ENCODE measurements around the gene DCLK1.

DNA sequence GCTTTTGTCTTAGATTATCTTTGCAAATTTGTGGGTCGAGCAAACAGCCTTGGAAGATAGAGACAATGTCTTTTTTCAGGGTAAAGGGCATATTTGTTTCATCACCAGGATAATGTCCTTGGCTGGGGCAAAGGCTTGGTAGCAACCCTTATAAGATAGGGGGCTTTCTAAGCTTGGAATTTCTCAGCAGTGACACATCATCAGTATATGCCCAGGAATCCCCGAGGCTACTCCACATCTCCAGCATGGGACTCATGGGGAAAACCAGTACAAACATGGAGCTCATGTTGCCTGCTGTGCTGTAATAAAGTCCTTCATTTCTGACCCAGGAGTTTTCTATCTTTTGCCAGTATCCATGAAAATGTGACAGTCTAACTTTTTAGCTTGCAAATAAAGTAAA, 77.1 kb downstream of the DCLK1 start:
- no peak for TF ChIP-seq CTCF (IDR thresholded peaks at IDR 0.05)
- TF ChIP-seq POLR2A (IDR thresholded peaks at IDR 0.05) = no peak

Measured in adrenal gland (tissue), 5 donors.